Left ventricle myocardium inferior (tissue), 1 donor: ENCODE results near the gene TMEM40. TPM values are rescaled to one million over a fixed set of nuclear protein-coding genes. Genes with fewer than 3 reads are reported as not detected.

Source experiments
- DNase-seq: peaks from one replicate; pipeline ENCODE4 v3.0.0-alpha.2; 2020
- H3K27ac ChIP-seq: fragments of 200-600 bp; replicated peaks from 2 replicates; pipeline ENCODE4 v1.8.0; 2021
- H3K27me3 ChIP-seq: fragments of 200-600 bp; 2 replicates; pipeline ENCODE4 v1.8.0; 2021; ENCODE audit warnings: low read depth
- H3K36me3 ChIP-seq: fragments of 200-600 bp; 2 replicates; pipeline ENCODE4 v1.8.0; 2021
- H3K4me1 ChIP-seq: fragments of 200-600 bp; 2 replicates; pipeline ENCODE4 v1.8.0; 2021
- H3K4me3 ChIP-seq: fragments of 200-600 bp; 2 replicates; pipeline ENCODE4 v1.8.0; 2021; ENCODE audit warnings: mild to moderate bottlenecking, moderate library complexity
- H3K9me3 ChIP-seq: fragments of 200-600 bp; replicated peaks from 2 replicates; pipeline ENCODE4 v1.8.0; 2021
- CTCF ChIP-seq: fragments of 200-600 bp; IDR thresholded peaks from 2 replicates; pipeline ENCODE4 v1.8.0; 2021; ENCODE audit warnings: antibody characterized with exemption, mild to moderate bottlenecking, borderline replicate concordance
- intact Hi-C: fragments of 100-400 bp; cut with micrococcal nuclease; formaldehyde crosslinking; loops from one replicate; pipeline ENCODE4 v1.11.0; 2022
- total RNA-seq: library from RNA; stranded (reverse); fragmentation: NEBNext Ultra II Directional; extraction: Animal tissue kit (Norgen Biotek cat#: 25700); gene quantifications from one replicate; pipeline ENCODE4 v1.2.1, GENCODE V29; 2021
- donor health status: DM: no; HTN: yes; CAD: no; lungs with severe emphysema.

Gene TMEM40
- total RNA-seq, 1 donor from 2014 or later, result 4.5 TPM

DNA sequence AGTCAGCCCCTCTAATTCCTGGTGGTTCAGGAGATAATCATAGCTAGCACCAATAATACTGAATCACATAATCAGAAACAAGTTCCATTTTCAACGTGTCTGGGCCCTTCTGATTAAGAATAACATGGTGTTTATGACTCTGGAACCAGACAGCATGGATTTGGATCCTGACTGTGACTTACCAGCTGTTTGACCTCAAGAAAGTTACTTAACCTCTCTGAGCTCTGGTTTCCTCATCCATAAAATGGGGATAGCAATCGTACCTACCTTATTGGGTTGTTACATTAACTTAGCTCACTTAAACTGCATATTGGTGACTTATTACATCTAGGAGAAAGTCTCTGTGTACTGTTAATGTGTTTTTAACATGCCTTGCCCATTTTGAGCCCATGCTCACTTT, 10.7 kb upstream of the TMEM40 start:
- no peak for DNase-seq
- H3K27me3 ChIP-seq, result no peaks in the 10 kb centered on the region
- no peak overlapping the region for H3K27ac ChIP-seq
- H3K4me1 ChIP-seq, result no peaks in the 10 kb centered on the region
- intact Hi-C loops, result no loop called here
- no peak overlapping the region for H3K4me3 ChIP-seq
- H3K36me3 ChIP-seq, result no peaks in the 10 kb centered on the region
- TF ChIP-seq CTCF, result no peak
- no peaks in the 10 kb centered on the region for H3K9me3 ChIP-seq

DNA sequence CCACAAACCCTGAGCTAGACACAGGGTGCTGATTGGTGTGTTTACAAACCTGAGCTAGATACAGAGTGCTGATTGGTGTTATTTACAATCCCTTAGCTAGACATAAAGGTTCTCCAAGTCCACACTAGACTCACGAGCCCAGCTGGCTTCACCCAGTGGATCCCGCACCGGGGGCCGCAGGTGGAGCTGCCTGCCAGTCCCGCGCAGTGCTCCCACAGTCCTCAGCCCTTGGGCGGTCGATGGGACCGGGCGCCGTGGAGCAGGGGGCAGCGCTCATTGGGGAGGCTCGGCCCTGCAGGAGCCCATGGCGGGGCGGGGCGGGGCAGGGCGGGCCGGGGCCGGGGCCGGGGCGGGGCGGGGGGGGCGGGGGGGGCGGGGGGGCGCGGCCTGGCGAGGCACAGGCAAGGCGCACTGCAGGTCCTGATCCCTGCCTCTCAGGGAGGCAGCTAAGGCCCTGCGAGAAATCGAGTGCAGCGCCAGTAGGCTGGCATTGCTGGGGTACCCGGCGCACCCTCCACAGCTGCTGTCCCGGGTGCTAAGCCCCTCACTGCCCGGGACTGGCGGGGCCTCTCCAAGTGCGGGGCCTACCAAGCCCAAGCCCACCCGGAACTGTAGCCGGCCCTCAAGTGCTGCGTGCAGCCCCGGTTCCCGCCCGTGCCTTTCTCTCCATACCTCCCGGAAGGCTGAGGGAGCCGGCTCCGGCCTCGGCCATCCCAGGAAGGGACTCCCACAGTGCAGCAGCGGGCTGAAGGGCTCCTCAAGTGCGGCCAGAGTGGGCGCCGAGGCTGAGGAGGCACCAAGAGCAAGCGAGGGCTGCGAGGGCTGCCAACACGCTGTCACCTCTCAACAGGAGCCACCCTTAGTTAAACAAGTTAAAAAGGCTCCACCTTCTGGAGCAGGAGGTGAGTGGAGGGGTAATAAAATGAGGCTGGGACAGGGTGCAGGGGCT, 9.8 kb upstream of the TMEM40 start:
- no peaks in the 10 kb centered on the region for H3K9me3 ChIP-seq
- no peak overlapping the region for H3K4me3 ChIP-seq
- intact Hi-C loops, result no loop called here
- no peaks in the 10 kb centered on the region for H3K4me1 ChIP-seq
- no peak for DNase-seq
- H3K27ac ChIP-seq, result no peak overlapping the region
- H3K27me3 ChIP-seq, result no peaks in the 10 kb centered on the region
- no peaks in the 10 kb centered on the region for H3K36me3 ChIP-seq
- peak; percentile 19 for TF ChIP-seq CTCF

DNA sequence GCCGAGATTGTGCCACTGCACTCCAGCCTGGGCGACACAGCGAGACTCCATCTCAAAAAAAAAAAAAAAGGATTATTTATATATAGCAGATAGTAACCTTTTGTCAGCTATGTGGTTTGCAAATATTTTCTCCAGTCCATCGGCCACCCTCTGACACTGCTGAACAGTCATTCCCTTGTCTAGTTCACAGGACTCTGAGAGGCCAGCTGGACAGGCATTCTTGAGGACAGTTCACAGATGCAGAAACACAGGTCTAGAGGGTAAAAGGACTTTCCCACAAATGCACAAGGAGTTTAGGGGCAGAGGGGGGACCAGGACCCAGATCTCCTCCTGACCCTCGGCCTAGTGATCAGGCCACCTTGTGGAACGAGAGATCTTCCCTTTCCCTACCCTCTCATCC, 7.5 kb upstream of the TMEM40 start:
- H3K27me3 ChIP-seq, result no peaks in the 10 kb centered on the region
- H3K4me1 ChIP-seq, result peaks cover 8% of the 10 kb centered on the region
- no peak overlapping the region for H3K27ac ChIP-seq
- no peaks in the 10 kb centered on the region for H3K9me3 ChIP-seq
- H3K36me3 ChIP-seq, result no peaks in the 10 kb centered on the region
- no peak for DNase-seq
- intact Hi-C loops, result no loop called here
- H3K4me3 ChIP-seq, result no peak overlapping the region
- TF ChIP-seq CTCF, result no peak

GRCh38 chr3:12764171-12764776, 5.2 kb upstream of the TMEM40 start:
- intact Hi-C loops, result no loop called here
- TF ChIP-seq CTCF, result no peak
- DNase-seq, result no peak
- no peaks in the 10 kb centered on the region for H3K36me3 ChIP-seq
- H3K9me3 ChIP-seq, result no peaks in the 10 kb centered on the region
- H3K4me1 ChIP-seq, result peaks cover 15% of the 10 kb centered on the region
- H3K27me3 ChIP-seq, result no peaks in the 10 kb centered on the region
- H3K27ac ChIP-seq, result no peak overlapping the region
- no peak overlapping the region for H3K4me3 ChIP-seq

DNA sequence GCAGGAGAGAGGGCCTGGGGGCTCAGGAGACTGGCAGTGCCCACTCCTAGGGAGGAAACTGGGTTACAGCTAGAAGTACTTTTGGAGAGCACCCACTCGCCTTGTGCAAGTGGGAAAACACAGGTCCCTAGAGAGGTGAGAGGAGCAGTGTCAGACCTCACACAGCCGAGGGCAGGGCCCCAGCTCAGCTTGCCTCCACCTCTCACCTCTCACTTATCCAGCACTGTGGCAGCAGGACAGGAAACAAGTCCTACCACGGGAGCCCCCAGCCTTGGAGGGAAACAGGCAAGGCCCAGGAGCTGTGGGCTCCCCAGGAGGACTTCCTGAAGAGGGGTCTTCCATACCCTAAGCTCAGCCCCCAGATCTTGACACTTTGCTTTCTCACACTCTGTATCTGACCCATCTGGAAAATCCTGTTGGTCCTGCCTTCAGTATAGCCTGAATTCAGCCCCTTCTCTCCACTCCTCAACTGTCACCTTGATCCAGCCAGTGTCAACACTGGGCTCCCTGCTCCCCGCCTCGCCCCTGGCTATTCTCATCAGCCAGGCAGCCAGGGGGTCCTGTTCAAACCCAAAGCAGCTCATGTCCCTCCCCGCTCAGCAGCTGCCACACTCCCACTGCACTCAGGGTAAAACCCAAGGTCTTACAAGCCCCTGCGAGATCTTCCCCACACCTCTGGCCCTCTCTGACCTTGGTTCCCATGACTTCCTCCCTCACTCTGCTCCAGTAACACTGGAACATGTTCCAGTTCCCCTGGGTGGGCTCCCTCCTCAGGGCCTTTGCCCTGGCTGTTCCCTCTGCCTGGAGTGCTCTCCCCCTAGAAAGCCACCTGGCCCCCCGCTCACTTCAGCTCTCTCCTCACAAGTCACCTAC, 870 bp upstream of the TMEM40 start:
- H3K27me3 ChIP-seq, result no peaks in the 10 kb centered on the region
- intact Hi-C loops, result no loop called here
- H3K9me3 ChIP-seq, result no peaks in the 10 kb centered on the region
- peaks cover 34% of the 10 kb centered on the region for H3K4me1 ChIP-seq
- no peak for TF ChIP-seq CTCF
- no peak for DNase-seq
- H3K4me3 ChIP-seq, result no peak overlapping the region
- H3K27ac ChIP-seq, result no peak overlapping the region
- H3K36me3 ChIP-seq, result no peaks in the 10 kb centered on the region
